GM12878 (cell line): ENCODE data around the gene APBA1.

ENCODE experiments used
- BHLHE40 ChIP-seq, 2 experiments: fragments of 450-650 bp in 1 of 2; IDR thresholded peaks; 2 replicates each; pipeline ENCODE4 v1.6.1; 2011 to 2017; ENCODE audit warnings: low read depth in 2 of 2, borderline replicate concordance in 1 of 2, improper control_type of control experiment in 1 of 2, low read length in 1 of 2, mild to moderate bottlenecking in 1 of 2
- CTCF ChIP-seq, 3 experiments: IDR thresholded peaks in 2 of 3; conservative IDR thresholded peaks in 1 of 3; 2 replicates each; pipeline ENCODE4 v1.5.1; 2011; ENCODE audit warnings: low read depth in 3 of 3, low read length in 3 of 3, mild to moderate bottlenecking in 3 of 3, control low read depth in 2 of 3, moderate library complexity in 2 of 3, inconsistent platforms in 1 of 3, mixed read lengths in 1 of 3; ENCODE audit not compliant: control insufficient read depth in 2 of 3, insufficient read depth in 1 of 3; ENCODE audit errors: extremely low read depth in 1 of 3
- JUND ChIP-seq: IDR thresholded peaks from 2 replicates; pipeline ENCODE4 v1.6.1; 2012; ENCODE audit warnings: low read depth, mild to moderate bottlenecking, low read length, improper control_type of control experiment, moderate library complexity
- TF ChIP-seq, protein P1 (sequence below): fragments of 450-650 bp; IDR thresholded peaks from 2 replicates; pipeline ENCODE4 v1.6.1; 2016; ENCODE audit warnings: mild to moderate bottlenecking, moderate library complexity, borderline replicate concordance

DNA sequence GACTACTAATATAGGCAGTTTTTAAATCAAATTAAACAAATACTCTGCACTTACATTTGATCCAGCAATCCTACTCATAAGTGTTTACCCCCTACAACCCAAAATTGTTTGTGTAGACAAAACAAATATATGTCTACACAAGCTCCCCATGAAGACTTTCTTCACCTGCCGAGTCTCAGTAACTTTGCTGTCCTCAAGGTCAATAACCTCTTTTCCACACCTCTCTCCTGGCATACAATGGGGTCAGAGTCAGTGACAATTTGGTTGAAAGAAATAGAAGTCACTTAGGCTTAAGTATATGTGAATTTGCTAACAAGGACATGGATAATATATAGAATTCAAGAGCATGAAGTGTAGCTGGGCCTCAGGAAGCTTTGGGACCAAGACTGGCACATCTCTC, 29.1 kb downstream of the APBA1 start:
- TF ChIP-seq CTCF (IDR thresholded peaks at IDR 0.05 in 2 of 3, conservative IDR thresholded peaks at IDR 0.05 in 1 of 3; ENCODE audit: control insufficient read depth in 2 of 3, extremely low read depth in 1 of 3, insufficient read depth in 1 of 3, low read depth in 3 of 3, low read length in 3 of 3) (no peak), BHLHE40 (IDR thresholded peaks at IDR 0.05; ENCODE audit: borderline replicate concordance in 1 of 2, low read depth in 2 of 2, low read length in 1 of 2) (no peak), JUND (no peak)
- TF ChIP-seq, protein P1, sequence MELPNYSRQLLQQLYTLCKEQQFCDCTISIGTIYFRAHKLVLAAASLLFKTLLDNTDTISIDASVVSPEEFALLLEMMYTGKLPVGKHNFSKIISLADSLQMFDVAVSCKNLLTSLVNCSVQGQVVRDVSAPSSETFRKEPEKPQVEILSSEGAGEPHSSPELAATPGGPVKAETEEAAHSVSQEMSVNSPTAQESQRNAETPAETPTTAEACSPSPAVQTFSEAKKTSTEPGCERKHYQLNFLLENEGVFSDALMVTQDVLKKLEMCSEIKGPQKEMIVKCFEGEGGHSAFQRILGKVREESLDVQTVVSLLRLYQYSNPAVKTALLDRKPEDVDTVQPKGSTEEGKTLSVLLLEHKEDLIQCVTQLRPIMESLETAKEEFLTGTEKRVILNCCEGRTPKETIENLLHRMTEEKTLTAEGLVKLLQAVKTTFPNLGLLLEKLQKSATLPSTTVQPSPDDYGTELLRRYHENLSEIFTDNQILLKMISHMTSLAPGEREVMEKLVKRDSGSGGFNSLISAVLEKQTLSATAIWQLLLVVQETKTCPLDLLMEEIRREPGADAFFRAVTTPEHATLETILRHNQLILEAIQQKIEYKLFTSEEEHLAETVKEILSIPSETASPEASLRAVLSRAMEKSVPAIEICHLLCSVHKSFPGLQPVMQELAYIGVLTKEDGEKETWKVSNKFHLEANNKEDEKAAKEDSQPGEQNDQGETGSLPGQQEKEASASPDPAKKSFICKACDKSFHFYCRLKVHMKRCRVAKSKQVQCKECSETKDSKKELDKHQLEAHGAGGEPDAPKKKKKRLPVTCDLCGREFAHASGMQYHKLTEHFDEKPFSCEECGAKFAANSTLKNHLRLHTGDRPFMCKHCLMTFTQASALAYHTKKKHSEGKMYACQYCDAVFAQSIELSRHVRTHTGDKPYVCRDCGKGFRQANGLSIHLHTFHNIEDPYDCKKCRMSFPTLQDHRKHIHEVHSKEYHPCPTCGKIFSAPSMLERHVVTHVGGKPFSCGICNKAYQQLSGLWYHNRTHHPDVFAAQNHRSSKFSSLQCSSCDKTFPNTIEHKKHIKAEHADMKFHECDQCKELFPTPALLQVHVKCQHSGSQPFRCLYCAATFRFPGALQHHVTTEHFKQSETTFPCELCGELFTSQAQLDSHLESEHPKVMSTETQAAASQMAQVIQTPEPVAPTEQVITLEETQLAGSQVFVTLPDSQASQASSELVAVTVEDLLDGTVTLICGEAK = no peak
